ENCODE results near the gene TMC2.
"Not testable (repeated sequence)": the region's sequence is repeated elsewhere in the genome, so short reads cannot be mapped to it uniquely, and the experiment has no call there.

TMC2 gene, protein sequence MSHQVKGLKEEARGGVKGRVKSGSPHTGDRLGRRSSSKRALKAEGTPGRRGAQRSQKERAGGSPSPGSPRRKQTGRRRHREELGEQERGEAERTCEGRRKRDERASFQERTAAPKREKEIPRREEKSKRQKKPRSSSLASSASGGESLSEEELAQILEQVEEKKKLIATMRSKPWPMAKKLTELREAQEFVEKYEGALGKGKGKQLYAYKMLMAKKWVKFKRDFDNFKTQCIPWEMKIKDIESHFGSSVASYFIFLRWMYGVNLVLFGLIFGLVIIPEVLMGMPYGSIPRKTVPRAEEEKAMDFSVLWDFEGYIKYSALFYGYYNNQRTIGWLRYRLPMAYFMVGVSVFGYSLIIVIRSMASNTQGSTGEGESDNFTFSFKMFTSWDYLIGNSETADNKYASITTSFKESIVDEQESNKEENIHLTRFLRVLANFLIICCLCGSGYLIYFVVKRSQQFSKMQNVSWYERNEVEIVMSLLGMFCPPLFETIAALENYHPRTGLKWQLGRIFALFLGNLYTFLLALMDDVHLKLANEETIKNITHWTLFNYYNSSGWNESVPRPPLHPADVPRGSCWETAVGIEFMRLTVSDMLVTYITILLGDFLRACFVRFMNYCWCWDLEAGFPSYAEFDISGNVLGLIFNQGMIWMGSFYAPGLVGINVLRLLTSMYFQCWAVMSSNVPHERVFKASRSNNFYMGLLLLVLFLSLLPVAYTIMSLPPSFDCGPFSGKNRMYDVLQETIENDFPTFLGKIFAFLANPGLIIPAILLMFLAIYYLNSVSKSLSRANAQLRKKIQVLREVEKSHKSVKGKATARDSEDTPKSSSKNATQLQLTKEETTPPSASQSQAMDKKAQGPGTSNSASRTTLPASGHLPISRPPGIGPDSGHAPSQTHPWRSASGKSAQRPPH

DNA sequence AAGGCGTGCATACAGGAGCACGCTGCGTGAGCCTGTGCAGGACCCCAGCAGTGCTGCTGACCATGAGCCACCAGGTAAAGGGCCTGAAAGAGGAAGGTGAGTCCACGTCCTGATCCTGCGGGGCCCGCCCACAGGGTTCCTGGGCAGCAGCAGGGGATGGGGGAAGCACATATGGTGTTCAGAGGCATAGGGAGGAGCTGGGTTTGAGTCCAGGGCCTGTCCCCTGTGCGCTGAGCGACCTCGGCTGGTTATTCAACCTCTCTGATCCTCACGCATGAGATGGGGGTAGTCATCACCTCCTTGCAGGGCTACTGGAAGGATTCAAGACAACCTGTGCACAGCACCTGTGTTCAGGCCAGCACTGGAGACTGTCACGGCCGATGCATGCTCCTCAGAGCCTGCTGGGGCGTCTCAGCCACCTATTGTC, at the start of gene TMC2:
TSS of gene TMC2 (plus strand) at position 14 of the 427 bp plus-strand sequence. CDS start at position 63, 49 bp downstream.
- no peak for DNase-seq

DNA sequence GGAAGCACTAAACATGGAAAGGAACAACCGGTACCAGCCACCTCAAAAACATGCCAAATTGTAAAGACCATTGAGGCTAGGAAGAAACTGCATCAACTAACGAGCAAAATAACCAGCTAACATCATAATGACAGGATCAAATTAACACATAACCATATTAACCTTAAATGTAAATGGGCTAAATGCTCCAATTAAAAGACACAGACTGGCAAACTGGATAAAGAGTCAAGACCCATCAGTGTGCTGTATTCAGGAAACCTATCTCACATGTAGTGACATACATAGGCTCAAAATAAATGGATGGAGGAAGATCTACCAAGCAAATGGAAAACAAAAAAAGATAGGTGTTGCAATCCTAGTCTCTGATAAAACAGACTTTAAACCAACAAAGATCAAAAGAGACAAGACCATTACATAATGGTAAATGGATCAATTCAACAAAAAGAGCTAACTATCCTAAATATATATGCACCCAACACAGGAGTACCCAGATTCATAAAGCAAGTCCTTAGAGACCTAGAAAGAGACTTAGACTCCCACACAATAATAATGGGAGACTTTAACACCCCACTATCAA, 33.5 kb upstream of the TMC2 start:
- DNase-seq = not testable (repeated sequence)

DNA sequence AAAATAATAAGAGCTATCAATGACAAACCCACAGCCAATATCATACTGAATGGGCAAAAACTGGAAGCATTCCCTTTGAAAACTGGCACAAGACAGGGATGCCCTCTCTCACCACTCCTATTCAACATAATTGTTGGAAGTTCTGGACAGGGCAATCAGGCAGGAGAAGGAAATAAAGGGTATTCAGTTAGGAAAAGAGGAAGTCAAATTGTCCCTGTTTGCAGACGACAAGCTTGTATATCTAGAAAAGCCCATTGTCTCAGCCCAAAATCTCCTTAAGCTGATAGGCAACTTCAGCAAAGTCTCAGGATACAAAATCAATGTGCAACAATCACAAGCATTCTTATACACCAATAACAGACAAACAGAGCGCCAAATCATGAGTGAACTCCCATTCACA, 31.6 kb upstream of the TMC2 start:
- DNase-seq = not testable (repeated sequence)

DNA sequence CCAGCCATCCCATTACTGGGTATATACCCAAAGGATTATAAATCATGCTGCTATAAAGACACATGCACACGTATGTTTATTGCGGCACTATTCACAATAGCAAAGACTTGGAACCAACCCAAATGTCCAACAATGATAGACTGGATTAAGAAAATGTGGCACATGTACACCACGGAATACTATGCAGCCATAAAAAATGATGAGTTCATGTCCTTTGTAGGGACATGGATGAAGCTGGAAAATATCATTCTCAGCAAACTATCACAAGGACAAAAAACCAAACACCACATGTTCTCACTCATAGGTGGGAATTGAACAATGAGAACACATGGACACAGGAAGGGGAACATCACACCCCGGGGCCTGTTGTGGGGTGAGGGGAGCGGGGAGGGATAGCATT, 29.9 kb upstream of the TMC2 start:
- DNase-seq = not testable (repeated sequence)

DNA sequence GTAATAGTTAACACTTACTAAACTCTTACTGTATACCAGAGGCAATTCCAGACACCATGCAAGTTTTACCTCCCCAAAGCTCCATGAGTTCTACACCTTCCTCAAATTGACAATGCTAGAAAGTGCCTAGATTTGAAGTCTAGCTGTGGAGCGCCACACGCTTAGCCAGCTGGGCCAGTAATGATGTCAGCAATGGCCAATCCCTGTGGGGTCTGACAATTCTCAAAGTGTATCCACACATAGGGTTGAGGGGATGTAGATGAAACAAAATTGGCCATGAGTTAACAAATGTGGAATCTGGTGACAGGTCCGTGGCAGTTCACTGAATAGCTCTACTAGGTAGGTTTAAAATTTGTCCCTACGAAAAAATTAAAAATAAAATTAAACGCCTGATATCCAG, 28.9 kb upstream of the TMC2 start:
- DNase-seq = no peak

DNA sequence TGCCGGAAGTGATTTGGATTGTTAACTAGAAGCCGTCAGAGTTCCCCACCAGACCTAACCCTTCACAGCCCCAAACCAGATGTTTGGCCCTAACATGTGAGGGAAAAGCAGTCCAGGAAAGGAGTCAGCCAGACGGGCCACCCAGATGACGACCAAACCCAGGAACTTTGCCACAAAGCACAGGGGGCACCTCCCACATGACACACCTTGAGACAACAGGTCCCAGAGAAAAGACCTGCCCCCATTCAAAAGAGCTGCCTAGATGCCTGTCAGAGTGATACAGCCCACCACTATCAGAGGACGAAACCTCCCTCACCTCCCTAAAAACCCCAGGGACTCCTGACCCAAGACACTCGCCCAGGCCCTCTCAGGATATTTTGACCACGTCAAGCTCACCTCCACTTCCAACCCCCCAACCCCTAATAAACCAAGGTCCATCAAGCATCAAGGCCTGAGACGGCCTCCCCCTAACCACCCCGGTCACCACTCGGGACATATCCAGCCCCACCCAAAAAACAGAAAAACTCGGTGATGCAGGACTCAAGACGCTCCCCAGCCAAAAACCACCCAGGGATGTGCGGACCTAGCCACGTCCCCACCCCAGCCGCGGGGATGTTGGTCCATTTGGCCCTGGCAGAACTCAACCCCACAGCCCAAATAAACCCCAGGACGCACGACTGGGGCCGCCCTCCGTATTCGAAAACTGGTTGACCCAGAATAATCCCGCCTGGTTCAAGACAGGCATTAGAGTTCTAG, 28.3 kb upstream of the TMC2 start:
- no peak for DNase-seq

DNA sequence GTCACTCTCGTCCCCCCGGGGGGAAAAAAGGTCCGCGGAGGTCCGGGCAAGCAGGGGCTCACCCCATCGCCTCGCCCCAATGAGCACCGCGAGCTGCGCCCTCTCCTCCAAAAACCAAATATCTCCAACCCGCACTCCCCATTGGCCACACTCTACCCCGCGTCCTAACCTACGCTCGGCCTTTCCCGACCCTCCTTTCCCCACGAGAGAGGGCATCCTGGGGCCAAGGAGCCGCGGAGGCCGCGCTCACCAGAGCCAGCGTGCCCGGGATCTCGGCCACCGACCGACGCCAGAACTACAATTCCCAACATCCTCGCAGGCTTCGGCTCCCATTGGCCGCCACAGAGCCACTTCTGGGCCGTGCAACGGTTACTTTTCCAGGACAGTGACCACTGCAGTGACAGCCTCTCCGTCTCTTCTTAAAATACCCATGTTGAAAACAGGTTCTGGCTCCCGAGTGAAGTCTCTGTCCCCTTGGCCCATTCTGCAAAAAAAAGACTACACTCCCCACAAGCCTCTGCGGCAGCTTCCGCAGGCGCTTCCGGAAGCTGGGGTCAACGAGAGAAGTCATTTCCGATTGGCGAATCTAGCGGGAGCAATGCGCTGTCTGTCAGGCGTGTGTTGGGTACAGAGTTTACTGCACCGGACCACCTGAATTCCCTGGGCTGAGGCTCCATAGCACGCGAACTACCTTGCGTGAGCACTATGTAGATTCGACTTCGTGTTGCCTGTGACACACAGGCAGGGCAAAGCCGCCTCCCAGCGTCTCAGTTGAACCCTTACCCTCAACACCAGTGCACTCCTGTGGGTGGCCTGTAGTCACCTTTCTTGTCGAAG, 27.5 kb upstream of the TMC2 start, which contains the start of gene ZNF343:
TSS of gene ZNF343 (minus strand) at position 285 of the 837 bp plus-strand sequence. CDS start 15,020 bp downstream, outside the sequence.
- DNase-seq = peak; percentile 59

DNA sequence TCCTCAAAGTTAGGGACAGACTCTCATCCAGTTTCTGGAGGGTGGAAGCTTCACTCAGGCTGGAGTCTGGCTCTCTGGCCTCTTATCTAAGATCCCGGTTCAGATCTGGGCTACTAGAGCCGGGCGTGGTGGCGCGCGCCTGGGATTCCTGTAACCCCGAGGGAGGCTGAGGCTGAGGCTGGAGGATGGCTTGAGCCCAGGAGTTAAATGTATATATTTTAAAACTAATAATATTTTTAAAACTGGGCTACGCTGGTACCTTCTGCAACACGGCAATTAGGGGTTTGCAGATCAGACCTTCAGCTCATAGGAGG, 26.9 kb upstream of the TMC2 start:
- DNase-seq = no peak

DNA sequence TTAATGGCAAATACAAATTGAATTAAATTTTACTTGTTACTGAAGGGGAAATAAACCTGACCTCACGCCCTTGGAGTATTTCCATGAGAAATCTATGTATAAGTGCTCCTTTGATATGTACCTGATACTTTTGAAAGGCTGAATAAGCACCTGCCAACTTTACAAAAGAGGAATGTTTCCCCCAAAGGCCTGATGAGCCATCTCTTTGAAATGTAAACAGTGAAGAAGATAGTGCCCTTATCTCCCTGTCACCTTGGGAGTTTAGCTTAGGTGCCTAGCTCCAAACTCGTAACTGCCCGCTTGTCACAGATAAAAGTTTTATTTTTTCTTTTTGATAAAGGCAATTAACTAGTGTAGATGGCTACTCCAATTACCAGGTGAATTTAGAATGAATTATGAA, 26.6 kb upstream of the TMC2 start:
- no peak for DNase-seq

DNA sequence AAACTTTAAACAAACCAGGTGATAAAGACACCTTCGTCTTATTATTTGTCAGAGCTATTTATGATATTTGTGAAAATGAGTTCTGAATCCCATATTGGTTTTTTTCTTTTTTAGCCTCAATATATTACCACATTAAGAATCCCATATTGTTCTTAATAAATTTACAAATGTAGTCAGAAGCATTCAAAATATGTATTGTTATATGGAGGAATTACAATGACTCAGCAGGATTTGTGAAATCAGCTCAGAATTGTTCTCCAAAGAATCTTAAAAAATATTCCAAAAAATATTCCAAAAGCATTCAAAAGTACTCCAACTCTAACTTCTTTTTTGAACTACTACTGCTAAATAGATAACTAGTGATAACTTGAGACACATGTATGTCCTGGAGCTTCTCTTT, 21.2 kb upstream of the TMC2 start:
- DNase-seq = no peak

DNA sequence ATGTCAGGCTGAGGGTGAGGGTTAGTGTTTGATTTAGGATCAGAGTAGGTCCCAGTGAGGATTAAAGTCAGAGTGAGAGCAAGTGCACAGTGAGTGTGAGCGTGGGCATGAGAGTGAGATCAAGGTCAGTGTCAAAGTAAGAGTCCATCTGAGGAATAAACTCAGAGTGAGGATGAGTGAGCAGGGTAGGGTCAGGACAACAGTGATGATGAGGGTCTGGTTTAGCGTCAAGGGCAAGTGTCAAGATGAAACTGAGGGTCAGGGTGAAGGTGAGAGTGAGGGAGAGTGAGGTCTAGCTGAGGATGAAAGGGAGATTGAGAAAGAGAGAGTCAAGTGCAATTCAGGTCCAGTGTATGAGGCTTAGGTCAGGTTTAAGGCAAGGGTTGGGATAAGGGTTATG, 20.0 kb upstream of the TMC2 start:
- no peak for DNase-seq

DNA sequence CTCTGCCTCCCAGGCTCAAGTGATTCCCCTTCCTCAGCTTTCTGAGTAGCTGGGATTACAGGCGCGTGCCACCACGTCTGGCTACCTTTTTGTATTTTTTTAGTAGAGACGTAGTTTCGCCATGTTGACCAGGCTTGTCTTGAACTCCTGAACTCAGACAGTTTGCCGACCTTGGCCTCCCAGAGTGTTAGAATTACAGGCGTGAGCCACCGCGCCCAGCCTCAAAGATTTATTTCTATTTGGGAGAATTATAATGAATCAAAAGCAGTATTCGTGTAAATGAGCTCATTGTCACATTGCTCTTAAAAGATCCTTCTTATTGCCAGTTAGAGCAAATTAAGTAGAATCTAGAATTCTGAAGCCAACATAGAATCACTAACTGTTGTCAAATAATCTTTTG, 18.3 kb upstream of the TMC2 start:
- DNase-seq = no peak

DNA sequence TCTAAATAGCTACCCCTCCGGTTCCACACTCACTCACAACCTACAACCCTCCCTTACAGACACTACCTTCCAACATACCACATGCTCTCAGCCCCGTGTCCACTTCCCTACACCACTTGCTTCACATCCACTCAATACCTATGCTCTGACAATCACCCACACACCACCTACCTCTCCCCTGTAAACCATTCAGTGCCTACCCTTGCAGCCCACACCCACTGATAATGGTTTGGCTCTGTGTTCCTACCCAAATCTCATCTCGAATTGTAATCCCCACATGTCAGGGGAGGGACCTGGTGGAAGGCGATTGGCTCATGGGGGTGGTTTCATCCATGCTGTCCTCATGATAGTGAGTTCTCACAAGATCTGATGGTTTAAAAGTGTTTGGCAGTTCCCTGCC, 17.8 kb upstream of the TMC2 start:
- DNase-seq = no peak

DNA sequence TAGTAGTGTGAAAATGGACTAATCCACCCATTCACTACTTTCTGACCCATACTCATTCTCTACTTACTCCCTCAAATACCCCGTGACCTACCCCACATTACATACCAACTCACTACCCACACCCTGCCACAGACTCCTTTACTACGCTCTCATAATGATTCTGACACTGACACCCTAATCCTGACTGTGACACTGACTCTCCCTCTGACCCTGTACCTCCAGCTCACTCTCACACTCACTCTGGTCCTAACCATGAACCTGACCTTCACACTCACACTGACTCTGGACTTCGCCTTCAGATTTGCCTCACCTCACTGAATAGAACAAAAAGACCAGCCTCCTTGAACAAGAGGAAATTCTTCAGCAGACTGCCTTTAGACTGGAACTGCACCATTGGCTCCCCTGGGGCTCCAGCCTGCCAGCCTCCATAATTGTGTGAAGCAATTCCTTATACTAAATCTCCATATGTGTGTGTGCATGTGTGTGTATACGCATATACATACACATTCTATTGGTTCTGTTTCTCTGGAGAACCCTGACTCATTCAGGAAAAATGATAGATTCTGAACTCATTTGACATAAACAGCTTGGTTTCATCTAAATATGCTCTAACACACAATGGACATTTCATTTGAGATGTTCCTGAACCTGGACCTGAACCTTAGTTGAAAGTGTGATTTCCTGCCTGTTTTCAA, 17.1 kb upstream of the TMC2 start:
- DNase-seq = no peak

DNA sequence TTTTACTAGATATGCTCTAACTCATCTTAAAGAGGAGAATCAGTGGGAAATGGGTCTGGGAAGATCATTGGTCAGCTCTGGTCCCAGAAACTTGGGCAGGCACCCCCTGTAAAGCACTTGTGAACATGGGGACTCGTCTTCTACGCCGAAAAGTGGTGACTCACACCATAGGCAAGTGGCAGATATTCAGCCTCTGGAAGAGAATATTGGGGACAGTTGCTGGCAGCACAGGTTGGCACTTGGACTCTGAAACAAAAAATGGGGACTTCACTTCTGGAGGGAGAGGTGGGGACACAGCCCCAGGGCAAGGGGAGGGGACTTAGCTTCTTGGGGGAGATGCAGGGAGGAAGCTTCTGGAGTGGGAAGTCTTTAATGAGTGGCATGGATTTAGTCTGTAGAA, 15.8 kb upstream of the TMC2 start:
- DNase-seq = no peak

DNA sequence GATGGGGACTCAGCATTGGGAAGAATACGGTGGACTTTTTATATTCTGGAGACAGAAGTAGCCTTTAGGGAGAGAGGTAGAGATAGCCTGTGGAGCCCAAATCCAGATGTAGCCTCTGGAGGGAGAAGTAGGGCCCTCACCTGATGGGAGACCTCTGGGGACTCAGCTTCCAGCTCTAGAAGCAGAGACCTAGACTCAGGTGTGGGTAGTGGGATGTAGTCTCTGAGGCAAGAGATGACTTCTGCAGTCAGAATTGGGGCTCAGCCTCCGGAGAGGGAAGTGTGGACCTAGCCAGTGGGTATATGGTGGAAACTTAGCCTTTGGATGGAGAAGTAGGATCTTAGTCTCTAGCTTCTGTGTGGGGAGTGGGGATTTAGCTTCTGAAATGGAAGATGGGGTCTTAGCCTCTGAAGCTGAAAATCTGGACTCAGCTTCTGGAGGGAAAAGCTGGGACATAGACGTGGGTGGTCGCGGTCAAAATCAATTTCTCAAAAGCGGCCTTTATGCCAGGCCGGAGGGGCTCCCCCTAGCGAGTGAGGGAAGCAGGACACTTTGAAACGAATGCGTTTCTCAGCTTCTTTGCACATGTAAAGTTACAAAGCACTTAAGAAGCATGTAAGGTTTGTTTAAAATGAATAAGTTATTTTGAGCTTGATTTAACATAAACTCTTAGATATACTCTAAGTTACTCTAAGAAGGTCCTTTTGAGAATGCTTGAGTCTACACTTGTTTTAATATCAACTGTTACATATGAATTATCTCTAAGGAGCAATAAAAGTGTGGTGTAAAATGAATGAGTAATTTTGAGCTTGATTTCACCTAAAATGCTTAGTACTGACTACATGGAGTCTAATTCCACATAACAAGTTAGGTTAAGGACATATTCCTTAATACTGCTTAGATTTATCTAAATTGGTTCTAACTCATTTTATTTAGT, 14.7 kb upstream of the TMC2 start:
- no peak for DNase-seq

DNA sequence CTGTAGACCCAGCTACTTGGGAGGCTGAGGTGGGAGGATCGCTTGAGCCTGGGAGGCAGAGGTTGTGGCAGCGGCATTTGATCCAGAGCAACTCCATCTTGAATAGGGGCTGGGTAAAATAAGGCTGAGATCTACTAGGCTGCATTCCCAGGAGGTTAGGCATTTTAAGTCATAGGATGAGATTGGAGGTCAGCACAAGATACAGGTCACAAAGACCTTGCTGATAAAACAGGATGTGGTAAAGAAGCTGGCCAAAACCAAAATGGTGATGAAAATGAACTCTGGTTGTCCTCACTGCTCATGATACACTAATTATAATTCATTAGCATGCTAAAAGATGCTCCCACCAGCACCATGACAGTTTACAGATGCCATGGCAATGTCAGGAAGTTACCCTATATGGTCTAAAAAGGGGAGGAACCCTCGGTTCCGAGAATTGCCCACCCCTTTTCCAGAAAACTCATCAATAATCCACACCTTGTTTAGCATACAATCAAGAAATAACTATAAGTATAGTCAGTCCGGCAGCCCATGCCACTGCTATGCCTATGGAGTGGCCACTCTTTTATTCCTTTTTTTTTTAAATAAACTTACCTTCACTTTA, 13.4 kb upstream of the TMC2 start:
- DNase-seq = not testable (repeated sequence)

DNA sequence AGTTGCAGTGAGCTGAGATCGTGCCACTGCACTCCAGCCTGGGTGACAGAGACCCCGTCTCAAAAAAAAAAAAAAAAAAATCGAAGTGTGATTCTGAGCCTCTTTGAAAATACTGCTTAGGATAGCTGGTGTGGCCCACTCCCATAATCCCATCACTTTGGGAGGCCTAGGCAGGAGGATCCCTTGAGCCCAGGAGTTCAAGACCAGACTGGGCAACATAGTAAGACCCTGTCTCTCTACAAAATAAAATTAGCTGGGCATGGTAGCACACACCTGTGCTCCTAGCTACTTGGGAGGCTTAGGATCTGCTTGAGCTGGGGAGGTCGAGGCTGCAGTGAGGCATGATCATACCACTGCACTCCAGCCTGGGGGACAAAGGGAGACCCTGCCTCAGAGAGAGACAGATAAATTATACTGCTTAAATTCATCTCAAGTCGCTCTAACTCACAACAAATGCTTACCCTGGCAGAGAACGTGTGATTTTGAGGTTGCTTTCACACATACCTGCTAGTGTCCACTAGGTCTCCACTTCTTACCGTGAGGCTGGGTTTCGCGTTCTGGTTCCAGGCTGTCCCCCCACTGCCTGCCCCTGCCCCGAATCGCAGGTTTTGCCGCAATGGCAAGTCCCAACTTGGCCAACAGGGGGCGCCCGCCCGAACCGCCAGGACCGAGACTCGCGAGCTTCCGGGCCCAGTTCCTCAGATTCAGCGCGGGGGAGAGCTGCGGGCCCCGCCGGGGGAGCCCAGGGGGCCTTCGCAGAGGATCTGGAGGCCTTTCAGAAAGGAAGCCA, 12.3 kb upstream of the TMC2 start:
- DNase-seq = no peak
